HG03039 (cell line): Measurements from ENCODE around the gene PIEZO2.

Source experiments
- ATAC-seq: cut with Tn5 transposase; IDR thresholded peaks from one replicate; pipeline ENCODE4 v1.9.1; 2021; ENCODE audit warnings: mild to moderate bottlenecking, moderate library complexity; ENCODE audit not compliant: unreplicated experiment

The PIEZO2 gene

DNA sequence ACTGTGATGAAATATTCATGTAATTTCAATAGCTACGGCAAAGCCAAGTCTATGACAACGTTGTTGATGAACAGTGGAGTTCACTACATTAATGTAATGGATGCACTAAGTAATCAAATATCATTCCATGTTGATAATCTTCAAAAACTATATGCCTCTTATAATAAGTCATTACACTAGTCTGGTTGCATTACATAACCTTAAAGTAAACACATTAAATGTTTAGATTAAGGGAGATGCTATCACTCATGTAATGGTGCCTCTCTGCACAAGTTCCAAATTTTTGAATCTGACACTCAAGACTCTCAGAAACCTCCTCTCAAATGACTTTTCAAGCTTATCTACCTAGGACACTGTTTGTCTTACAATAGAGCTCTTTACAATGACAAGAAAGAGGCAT lies 35.4 kb downstream of the PIEZO2 start:
- no peak for ATAC-seq

- no peak for ATAC-seq
Measured at GRCh38 chr18:11113046-11113548, 36.3 kb downstream of the PIEZO2 start.

- no peak for ATAC-seq
Measured at GRCh38 chr18:11112286-11112685, 37.1 kb downstream of the PIEZO2 start.

DNA sequence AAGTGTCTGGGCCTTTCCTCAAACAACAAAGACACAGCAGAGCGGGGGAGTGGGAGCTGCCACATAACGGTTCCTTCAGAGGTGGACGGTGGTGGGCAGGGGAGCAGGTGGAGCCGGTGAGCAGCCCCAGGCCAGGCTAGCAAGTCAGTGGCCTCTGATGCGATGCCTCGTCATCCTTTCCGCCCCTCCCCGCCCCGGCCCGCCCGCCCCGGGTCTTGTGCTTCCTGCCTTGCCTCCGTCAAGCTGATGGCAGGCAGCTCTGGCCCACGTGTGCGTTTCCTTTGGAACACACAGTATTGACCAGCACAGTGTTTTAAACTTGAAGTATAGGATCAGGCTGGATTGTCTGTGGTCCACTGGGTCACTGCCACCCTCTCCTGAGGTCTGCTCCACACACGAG lies 38.9 kb downstream of the PIEZO2 start:
- ATAC-seq = no peak

- ATAC-seq = no peak
Measured at GRCh38 chr18:11108947-11109346, 40.4 kb downstream of the PIEZO2 start.

DNA sequence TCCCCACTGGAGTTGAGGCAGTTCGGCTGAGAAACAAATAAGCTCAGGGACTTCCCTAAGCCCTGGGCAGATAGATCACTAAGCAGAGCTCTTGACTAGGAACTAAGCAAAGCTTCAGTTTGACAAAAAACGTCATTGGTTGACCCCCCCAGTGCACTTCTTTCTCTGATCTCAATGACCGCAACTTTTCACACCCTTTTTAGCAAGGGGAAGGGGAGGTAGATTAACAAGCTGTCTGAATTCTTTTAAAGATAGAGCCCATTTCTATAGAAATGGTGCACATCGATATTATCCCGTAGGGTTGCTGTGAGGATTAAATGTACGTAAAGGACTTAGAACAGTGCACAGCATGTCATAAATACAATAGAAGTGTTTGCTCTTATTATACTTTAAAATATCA lies 42.5 kb downstream of the PIEZO2 start:
- no peak for ATAC-seq

- ATAC-seq = no peak
Measured at GRCh38 chr18:11105463-11105862, 43.9 kb downstream of the PIEZO2 start.

GRCh38 chr18:11104307-11104706 lies 45.1 kb downstream of the PIEZO2 start:
- no peak for ATAC-seq

DNA sequence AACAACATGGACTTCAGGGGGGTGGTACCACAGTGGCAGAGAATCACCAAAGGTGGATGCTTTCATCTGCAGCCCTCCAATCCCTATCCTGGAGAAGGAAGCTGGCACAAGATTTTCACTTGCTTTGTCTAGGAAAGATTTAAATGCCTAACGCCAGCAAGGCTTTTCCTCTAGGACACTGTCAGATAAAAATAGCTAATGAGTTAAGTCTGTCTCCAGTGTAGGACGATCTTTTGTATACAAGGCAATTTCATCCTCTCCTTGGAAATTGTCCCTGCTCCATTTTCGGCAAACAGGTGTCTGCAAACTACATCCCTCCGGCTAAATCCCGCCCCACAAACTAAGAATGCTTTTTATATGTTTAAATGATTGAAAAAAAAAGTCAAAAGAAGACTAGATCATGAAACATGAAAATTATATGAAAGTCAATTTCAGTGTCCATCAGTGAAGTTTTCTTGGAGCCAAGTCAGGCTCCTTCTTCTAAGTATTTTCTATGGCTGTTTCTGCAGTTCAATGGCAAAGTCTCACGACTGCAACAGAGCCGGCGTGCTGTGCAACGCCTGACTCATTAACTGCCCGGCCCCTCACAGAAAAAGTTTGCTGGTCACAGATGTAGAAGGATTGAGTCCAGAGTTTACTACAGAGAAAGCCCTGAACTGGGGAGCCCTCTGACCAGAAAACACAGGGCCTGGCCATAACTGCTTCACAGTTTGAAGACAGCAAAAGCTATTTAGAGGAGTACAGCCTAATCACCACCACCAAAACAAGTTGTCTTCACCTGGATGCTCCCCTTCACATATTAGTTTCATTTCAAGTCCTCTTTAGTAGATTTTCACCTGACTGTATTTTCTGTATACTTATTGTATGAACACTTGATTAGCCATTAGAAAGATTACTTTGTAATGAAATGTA lies 52.3 kb downstream of the PIEZO2 start:
- ATAC-seq = no peak

GRCh38 chr18:11096411-11096810 lies 53.0 kb downstream of the PIEZO2 start:
- ATAC-seq = no peak

DNA sequence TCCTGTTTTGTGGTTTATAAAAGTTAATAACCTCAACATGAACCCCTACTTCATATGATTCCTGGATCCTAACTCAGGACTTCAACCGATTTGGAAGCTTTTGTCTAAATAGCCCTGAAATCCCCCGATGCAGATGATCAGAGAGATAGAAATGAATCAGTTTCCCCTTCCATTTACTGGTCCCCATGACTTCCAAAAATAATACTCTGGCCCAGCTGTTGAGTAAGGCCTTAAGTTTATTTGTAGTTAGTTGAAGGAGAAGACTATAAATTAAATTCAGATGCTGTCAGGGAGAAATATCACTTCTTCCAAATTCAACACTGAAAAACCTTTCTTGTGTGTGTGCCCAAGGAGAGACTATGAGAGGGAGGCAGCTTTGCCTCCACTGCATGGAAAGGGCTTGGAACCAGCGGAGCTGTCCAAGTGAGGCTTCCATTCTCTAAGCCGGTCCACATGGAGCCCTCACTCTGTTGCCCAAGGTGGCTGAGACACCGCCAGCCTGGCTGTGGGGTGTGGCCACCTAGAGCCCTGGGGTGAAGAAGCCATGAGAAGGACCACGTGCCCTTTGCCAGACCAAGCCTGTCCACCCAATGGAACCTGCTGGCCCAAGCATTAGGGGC lies 53.6 kb downstream of the PIEZO2 start:
- ATAC-seq = no peak

DNA sequence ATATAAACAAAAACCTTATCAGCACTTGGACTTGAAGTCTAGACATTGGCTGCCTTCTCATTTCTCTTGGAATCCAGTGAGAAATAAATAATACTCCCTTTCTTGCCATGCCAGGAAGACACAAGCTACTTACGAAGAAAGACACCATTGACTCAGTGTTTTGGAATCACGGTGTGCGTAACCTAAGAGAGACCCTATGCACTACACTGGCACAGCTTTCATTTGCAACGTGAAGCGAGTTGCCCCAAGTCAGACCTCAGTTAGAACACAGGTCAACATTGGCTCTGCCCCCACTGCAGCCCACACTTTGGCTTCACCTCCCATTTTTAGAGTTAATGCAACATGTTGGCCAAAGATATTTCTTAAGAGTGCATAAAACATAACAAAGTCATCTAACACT lies 54.2 kb downstream of the PIEZO2 start:
- ATAC-seq = no peak

DNA sequence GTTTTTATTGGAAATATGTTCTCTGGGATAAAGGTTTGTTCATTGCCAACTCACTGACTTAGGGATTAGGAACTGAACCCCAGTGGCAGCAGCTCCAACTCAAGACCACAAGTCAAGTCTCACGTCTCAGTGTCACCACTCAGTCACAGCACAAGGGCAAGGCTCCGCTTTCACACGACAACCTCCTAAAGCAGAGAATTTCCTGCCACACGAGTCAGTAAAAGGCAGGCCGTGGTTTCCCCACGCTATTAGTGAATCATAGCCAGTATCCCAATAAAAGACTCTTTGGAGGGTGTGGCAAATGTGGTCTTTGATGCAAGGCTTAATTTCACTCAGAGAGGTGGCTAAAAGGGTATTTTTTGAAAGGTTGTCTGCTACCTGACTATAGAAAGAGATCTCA lies 57.6 kb downstream of the PIEZO2 start:
- no peak for ATAC-seq

- ATAC-seq = no peak
Measured at GRCh38 chr18:11089931-11090715, 59.2 kb downstream of the PIEZO2 start.

DNA sequence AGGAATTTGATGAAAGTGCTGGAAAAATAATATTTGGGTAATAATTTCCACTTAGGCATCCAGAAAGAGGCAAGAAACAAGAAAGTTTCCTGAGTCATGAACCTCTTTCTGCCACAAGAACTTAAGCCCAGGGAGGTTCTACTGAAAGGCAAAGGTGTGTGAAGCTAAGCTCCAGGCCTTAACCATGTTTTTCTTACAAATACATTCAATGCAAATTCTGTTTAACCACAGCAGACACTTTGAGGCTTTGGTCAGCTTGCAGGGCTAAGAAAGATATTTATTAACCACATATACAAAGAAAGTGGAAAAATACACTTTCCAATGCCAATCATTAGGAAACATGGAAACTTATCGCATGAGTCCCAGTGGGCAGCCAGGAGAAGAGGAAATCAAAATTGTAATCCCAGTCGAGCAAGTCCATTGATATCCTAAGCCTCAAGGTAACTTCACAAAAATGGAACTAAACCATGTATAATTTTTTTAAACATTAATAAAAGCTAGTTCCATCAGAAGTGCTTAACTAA lies 68.3 kb downstream of the PIEZO2 start:
- ATAC-seq = no peak

GRCh38 chr18:11078491-11078890 lies 70.9 kb downstream of the PIEZO2 start:
- ATAC-seq = no peak

GRCh38 chr18:11077548-11078187 lies 71.7 kb downstream of the PIEZO2 start:
- ATAC-seq = no peak

- ATAC-seq = no peak
Measured at GRCh38 chr18:11074889-11075288, 74.5 kb downstream of the PIEZO2 start.

GRCh38 chr18:11073971-11074370 lies 75.4 kb downstream of the PIEZO2 start:
- ATAC-seq = no peak

GRCh38 chr18:11072632-11073031 lies 76.7 kb downstream of the PIEZO2 start:
- ATAC-seq = no peak

DNA sequence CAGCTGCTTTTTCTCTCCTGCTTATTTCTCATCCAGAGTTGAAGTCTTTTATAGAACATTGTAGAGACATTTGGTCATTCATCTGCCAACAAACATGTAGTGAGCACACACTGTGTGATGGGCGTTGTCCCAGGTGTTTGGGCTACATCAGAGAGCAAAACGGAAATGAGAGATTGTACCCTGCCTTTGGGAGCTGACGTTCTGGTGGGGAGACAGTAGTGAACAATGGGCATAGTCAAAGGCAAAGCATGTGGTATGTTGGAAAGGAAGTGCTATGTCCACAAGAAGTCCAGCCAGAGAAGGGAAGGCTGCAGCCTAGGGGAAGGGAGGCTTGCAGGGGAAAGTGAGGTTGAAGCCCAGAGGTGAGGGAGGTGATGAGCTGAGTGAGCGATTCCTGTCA lies 78.1 kb downstream of the PIEZO2 start:
- no peak for ATAC-seq
